Nephron (organoid): ENCODE data around the gene FOXO3.
A peak's percentile ranks its signal among the peaks of the same experiment; 100 is the strongest.

ENCODE experiments used
- H3K27ac Mint-ChIP-seq, 3 experiments: 2 replicates each; pipeline ENCODE4 v1.8.0; 2020; ENCODE audit warnings: mixed read lengths in 3 of 3, mild to moderate bottlenecking in 2 of 3, moderate library complexity in 1 of 3
- H3K27me3 Mint-ChIP-seq: 2 replicates; pipeline ENCODE4 v1.8.0; 2021; ENCODE audit warnings: low read depth, mild to moderate bottlenecking, moderate library complexity, mixed read lengths
- H3K36me3 Mint-ChIP-seq: 2 replicates; pipeline ENCODE4 v1.8.0; 2020; ENCODE audit warnings: low read depth, mixed read lengths
- H3K4me1 Mint-ChIP-seq: 2 replicates; pipeline ENCODE4 v1.8.0; 2020; ENCODE audit warnings: mixed read lengths
- H3K4me3 Mint-ChIP-seq, 3 experiments: 2 replicates each; pipeline ENCODE4 v1.8.0; 2020; ENCODE audit warnings: mild to moderate bottlenecking in 3 of 3, mixed read lengths in 3 of 3, moderate library complexity in 2 of 3
- H3K9me3 Mint-ChIP-seq: 2 replicates; pipeline ENCODE4 v1.8.0; 2020; ENCODE audit warnings: mixed read lengths
- CTCF ChIP-seq, 3 experiments: fragments of 200-600 bp; sonication (generic); IDR thresholded peaks; one replicate each; pipeline ENCODE4 v1.5.0; 2021; ENCODE audit warnings: antibody characterized with exemption in 3 of 3; ENCODE audit not compliant: unreplicated experiment in 3 of 3

The FOXO3 gene

GRCh38 chr6:108550256-108550655 lies 10.5 kb upstream of the FOXO3 start:
- H3K4me3 Mint-ChIP-seq, result no peak overlapping the region
- H3K27me3 Mint-ChIP-seq, result peaks cover 3% of the 10 kb centered on the region
- H3K36me3 Mint-ChIP-seq, result no peaks in the 10 kb centered on the region
- TF ChIP-seq CTCF (IDR thresholded peaks at IDR 0.05; ENCODE audit: unreplicated experiment in 3 of 3), result no peak
- H3K27ac Mint-ChIP-seq, result no peak overlapping the region
- H3K9me3 Mint-ChIP-seq, result no peaks in the 10 kb centered on the region
- peaks cover 10% of the 10 kb centered on the region for H3K4me1 Mint-ChIP-seq

GRCh38 chr6:108555399-108556052 lies 5.2 kb upstream of the FOXO3 start:
- Mint-ChIP-seq H3K4me1 (peaks cover 15% of the 10 kb centered on the region), H3K4me3 (peak overlapping the region; percentile 14 to 65 (median 37)), H3K36me3 (no peaks in the 10 kb centered on the region), H3K27me3 (peaks cover 5% of the 10 kb centered on the region), H3K9me3 (no peaks in the 10 kb centered on the region), H3K27ac (no peak overlapping the region)
- TF ChIP-seq CTCF (IDR thresholded peaks at IDR 0.05; ENCODE audit: unreplicated experiment in 3 of 3), result no peak

GRCh38 chr6:108556250-108556649 lies 4.5 kb upstream of the FOXO3 start:
- H3K4me1 Mint-ChIP-seq, result peaks cover 11% of the 10 kb centered on the region
- H3K27ac Mint-ChIP-seq, result peak overlapping the region in 2 of 3 experiments; percentile 79 to 96
- peaks cover 5% of the 10 kb centered on the region for H3K27me3 Mint-ChIP-seq
- H3K9me3 Mint-ChIP-seq, result no peaks in the 10 kb centered on the region
- no peak for TF ChIP-seq CTCF (IDR thresholded peaks at IDR 0.05; ENCODE audit: unreplicated experiment in 3 of 3)
- H3K36me3 Mint-ChIP-seq, result no peaks in the 10 kb centered on the region
- H3K4me3 Mint-ChIP-seq, result peak overlapping the region in 2 of 3 experiments; percentile 87 to 91

GRCh38 chr6:108556866-108557493 lies 3.7 kb upstream of the FOXO3 start:
- Mint-ChIP-seq H3K36me3 (no peaks in the 10 kb centered on the region), H3K4me3 (peak overlapping the region; percentile 87 to 95 (median 91)), H3K9me3 (no peaks in the 10 kb centered on the region), H3K27ac (peak overlapping the region; percentile 79 to 96 (median 96)), H3K27me3 (peaks cover 5% of the 10 kb centered on the region), H3K4me1 (peaks cover 11% of the 10 kb centered on the region)
- no peak for TF ChIP-seq CTCF (IDR thresholded peaks at IDR 0.05; ENCODE audit: unreplicated experiment in 3 of 3)

GRCh38 chr6:108557494-108558371 lies 3.0 kb upstream of the FOXO3 start:
- no peaks in the 10 kb centered on the region for H3K36me3 Mint-ChIP-seq
- H3K27ac Mint-ChIP-seq, result peak overlapping the region; percentile 91 to 99 (median 98)
- peak overlapping the region; percentile 91 to 100 (median 95) for H3K4me3 Mint-ChIP-seq
- TF ChIP-seq CTCF (IDR thresholded peaks at IDR 0.05; ENCODE audit: unreplicated experiment in 3 of 3), result peak in 1 of 3 experiments; percentile 22
- H3K4me1 Mint-ChIP-seq, result peaks cover 18% of the 10 kb centered on the region
- peaks cover 5% of the 10 kb centered on the region for H3K27me3 Mint-ChIP-seq
- no peaks in the 10 kb centered on the region for H3K9me3 Mint-ChIP-seq
